ENCODE results near the gene FOXD2.

DNA sequence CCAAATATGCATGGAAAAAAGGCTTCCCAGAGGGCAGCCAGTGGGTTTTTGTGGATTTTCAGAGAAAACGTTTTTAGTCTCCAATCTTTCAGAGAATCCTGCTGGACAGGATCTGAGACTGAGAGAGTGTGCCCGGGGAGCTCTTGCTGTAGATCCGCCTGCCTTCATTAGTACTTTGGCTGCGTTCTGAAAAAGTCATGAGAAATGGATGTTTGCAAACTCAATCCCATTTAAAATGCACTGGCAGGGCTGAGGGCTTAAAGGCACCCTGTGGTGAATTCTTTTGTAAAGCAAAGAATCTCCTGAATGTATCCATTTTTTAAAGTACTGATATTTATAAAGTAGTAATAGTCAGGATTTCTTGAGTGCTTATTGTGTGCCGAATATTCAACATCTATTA, 22.2 kb downstream of the FOXD2 start:
- TF ChIP-seq EP300 (IDR thresholded peaks at IDR 0.05), result no peak
- TF ChIP-seq, protein P1, sequence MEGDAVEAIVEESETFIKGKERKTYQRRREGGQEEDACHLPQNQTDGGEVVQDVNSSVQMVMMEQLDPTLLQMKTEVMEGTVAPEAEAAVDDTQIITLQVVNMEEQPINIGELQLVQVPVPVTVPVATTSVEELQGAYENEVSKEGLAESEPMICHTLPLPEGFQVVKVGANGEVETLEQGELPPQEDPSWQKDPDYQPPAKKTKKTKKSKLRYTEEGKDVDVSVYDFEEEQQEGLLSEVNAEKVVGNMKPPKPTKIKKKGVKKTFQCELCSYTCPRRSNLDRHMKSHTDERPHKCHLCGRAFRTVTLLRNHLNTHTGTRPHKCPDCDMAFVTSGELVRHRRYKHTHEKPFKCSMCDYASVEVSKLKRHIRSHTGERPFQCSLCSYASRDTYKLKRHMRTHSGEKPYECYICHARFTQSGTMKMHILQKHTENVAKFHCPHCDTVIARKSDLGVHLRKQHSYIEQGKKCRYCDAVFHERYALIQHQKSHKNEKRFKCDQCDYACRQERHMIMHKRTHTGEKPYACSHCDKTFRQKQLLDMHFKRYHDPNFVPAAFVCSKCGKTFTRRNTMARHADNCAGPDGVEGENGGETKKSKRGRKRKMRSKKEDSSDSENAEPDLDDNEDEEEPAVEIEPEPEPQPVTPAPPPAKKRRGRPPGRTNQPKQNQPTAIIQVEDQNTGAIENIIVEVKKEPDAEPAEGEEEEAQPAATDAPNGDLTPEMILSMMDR (IDR thresholded peaks at IDR 0.05), result no peak
- no peak for TF ChIP-seq POLR2AphosphoS5 (IDR thresholded peaks at IDR 0.05)

Measured in esophagus muscularis mucosa (tissue), 4 donors.